ENCODE data around the gene NPS. TPM values are rescaled to one million over a fixed set of nuclear protein-coding genes. Genes with fewer than 3 reads are reported as not detected.

The NPS gene
- total RNA-seq, 1 experiment from 2014 or later, result not detected

Other genes with a start within 250 kb of the NPS start
- gene FOXI2, start 187.9 kb downstream of the NPS start, total RNA-seq (2014; rRNA removed), result not detected in 2 replicates

Data from LHCN-M2 (cell line).